HG03025 (cell line): Measurements from ENCODE around the gene TP63.

Experiments
- ATAC-seq: cut with Tn5 transposase; IDR thresholded peaks from one replicate; pipeline ENCODE4 v1.9.1; 2021; ENCODE audit warnings: mild to moderate bottlenecking, moderate library complexity; ENCODE audit not compliant: unreplicated experiment, low FRiP score

TP63 gene

DNA sequence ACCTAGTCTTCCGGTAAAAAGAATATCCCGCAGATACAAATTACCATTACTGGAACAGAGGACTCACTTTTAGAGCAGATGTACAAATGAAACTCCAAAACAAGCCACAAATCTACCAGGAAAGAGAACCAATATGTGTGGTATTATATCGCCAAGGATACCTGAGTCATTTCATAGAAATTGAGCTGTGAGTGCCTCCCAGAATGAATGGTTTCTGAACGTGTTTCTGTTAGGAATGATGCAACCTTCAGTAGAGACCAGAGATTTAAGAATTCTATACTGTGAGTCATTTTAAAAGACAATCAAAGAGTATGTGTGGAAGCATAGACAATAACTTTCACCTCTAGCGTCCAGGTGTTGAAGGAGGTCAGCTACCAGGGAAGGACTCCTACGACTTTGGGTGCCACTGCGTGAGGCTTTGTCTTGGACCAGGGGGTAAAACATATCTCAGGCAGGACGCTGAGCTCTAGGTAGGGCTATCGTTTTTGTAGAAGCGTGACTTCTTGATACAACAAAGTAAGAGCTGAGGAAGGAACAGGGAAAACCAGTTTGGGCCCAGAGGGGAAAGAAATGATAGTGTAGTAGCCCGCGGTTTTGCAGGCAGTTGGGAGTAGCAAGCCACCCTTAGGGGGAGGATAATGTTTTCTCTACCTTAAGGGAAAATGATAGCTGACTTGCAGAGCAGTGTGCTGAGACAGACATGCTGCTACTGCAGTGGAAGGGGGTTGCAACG lies 210.4 kb downstream of the TP63 start:
- no peak for ATAC-seq

DNA sequence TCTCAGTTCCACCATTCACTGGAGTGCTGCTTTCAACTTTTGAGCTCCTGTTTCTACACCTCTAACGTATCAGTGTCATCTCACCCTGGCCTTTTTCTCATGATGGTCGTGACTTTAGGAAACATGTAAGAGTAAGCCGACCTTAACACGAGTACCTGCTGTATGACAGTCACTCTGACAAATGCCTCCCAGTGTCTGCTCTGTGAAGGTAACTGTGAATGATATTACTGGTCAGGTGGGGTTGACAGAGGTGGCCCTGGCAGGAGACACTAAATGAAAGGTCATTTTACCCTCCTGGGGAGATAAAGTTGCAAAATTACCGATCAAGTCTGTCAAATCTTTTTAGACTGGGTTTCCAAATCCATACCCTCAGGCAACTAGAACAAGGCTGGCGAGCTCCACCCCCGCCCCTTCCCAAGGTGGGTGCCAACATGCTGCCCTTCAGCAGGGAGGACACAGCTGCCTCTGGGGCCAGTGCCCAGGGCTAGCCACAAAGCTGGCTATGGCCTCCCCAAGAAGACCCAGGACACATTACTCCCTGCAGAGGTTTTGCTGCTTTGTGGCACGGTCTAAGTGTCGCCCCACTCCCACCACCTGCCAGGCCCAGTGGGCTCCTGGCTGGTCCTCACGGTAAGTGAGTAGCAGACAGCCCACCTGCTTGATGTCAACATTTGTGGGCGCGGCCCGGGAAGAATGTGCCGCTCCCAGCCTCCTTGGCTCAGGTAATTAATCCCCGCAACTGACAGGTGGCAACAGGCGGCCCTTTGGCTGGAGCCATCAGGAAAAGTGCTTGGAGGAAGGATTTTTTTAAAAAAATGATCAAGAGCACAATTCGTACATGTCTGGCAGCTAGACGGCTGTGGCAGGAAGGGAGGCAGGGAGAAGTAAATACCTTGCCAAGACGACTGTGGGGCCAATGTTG lies 211.8 kb downstream of the TP63 start:
- no peak for ATAC-seq

DNA sequence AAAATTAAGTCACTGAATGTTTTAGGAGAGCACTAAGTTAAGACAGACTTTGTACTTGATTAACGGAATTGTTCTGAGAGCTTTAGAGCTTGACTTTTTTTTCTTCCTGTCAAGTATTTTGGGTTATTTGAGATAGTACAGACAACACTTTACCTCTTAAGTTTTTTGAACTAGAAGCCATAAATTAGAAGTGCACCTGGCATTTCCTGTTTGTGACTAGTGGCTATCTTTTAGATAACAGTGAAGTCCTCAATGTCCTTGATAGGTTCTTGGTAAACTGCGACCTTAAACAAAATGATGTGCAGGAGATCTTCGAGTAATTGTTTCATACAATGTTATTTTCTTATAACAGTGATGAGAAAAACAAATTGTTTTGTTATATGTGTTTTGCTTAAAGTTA lies 213.9 kb downstream of the TP63 start:
- no peak for ATAC-seq

DNA sequence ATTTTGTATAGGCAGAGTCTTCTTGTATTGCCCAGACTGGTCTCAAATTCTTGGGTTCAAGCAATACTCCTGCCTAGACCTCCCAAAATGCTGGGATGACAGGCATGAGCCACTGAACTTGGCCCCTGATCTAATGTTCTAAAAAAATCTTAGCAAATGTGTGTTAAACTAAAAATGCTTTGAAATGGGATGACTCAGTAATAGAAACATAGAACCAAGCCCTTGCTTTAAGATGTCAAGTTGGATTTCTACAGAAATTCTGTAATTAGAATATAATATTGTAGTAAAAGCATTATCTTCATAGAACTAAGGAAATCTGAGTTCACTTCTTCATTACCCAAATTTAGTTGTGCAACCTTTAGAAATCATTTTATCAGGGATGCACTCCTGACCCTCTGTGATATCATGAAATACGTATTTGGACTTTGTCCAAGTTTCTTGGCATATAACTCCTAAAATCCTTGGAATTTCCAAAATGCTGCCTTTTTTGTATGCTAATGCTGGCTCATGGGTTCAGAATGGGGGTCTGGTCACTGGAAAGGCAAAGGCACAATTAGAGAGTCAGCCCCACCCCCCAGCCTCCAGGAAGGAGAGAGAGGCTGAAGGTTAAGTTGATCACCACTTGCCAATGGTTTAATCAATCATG lies 217.3 kb downstream of the TP63 start:
- ATAC-seq = no peak

DNA sequence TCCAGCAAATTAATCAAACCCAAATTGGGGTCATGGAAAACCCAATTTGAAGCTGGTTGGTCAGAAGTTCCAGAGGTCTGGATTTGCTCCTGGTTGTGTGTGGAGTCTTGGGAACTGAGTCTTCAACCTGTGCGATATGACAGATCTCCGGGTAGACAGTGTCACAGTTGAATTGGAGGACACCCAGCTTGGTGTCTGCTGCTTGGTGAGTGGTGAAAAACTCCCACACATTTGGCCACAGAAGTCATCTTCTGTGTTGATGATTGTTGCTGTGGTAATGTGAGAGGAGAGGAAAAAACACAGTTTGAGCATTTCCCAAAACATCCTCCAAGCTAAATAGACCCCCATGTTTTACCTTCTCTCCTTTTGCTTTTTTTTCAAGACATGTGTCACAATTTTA lies 218.1 kb downstream of the TP63 start:
- no peak for ATAC-seq

DNA sequence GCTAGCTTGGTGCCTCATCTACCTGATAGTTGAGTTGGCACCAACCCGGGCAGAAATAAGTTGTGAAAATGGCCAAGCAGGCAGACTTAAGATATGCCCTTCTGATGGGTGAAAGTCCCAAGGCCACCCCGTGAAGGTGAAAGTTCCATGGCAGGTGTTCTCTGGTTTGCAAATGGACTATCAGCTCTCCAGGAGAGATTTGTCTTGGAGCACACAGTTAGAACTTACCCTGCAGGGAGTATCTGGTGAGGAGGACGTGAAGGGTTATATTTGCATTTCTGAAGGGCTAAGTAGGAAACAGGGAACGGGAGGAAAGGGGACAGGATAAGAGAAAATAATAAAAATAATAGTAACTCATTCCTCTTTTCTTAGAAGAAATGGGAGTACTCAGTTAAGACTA lies 220.5 kb downstream of the TP63 start:
- no peak for ATAC-seq

DNA sequence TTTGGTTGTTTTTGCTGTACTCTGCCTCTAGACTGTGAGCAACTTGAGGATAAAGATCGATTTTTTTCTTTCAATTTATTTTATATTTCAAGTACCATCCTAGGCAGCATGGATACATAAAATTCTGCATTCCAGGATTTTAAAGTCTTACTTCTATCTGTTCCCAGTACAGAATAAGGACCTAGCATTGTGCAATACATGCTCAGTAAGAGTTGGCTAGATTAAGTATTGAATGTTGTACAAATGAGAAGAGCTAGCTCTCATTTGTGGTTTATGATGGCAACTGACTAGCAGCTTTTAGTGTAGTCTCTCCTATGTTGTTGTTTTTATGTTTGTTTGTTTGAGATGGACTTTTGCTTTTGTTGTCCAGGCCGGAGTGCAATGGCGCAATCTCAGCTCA lies 222.7 kb downstream of the TP63 start:
- no peak for ATAC-seq

DNA sequence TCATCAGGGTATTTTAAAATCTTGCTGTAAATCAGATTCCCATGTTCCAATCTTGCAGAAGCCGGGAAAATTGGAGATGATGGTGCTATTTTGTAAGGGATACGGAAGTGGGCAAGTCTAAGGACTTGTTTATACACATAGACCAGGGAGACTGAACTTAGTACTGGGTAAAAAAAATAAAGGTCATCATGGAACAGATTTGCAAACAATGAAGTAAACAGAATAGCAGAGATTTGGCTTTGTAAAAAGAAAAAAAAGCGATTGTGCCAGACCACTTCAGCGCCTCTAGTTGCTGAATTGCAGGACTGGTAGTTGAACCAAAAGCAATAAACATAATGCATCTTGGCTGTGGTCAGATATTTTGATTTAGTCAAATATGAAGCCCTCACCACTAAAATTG lies 229.1 kb downstream of the TP63 start:
- no peak for ATAC-seq

DNA sequence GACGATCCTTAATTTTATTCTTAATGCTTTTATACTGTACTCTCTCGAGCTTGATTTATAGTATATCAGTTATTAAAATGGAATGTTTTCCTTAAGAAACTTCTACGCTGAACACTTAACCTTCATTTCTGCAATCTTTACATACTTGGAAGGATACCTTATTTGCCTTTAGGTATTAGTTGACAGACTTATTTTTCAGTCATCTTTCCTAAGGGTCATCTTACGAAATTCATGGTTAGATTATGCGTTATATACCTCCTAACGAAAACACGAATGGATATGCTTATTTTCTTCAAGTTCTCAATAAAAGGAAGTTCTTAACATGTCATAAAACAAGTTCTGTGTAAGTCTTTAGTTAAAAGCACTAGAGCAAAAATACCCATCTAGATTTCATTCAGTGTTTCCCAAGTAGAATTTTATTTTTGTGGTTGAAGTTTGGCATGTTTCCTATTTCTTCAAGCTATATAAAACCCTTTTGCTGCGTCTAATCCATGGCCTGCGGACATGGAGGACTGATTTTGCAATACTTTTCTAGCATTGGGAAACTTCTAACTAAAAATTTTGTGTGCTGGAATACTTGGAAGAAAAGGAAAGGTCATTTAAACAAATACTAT lies 231.3 kb downstream of the TP63 start:
- no peak for ATAC-seq

DNA sequence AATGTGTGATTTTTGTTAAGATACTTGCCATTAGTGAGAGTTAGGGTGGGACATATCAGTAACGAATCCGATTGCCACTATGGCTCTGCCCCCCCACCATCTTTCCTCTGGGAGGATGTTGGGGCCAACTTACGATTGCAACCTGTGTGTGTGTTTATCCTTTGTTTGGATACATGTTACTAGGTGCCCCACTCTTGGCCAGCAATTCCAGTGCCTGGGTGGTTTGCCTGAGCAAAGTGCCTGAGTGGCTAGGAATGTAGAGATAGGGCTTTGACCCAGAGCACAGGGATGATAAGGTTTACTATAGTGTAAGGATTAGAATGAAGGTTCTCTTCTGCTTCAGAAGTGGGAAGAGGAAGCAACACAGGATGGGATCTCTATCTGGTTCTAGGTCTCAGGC lies 231.8 kb downstream of the TP63 start:
- ATAC-seq = no peak

DNA sequence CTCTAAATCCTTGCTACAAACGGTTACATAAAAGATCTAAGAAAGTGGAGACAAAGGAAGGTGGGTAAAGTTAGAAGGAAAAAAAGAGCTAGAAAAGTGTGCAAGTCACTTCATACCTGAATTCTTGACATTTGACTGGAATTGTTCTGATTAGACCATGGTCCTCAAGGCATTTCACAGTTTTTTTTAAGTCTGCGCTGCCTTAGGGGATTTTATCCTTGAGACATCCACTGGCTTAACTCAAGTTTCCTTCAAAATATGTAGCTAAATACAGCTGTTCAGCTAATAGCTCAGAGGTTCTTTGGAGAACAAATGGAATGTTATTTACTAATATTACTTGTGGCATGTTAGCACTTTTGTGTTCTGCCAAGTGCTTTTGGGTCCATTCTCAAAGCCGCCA lies 236.9 kb downstream of the TP63 start:
- no peak for ATAC-seq

DNA sequence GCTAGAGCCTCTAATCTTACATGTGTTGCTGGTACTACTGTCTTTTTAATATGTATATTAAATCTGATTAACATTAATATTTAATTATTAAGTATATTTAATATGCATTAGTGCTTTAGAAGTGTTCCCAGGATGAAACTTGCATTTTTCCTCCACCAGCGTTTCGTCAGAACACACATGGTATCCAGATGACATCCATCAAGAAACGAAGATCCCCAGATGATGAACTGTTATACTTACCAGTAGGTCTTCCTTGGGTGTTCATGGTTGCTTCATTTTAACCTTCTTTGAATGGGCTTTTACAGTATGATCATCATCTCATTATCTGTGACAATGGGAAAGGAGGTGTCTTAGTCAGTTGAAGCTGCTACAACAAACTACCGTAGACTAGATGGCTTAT lies 238.0 kb downstream of the TP63 start:
- ATAC-seq = no peak

DNA sequence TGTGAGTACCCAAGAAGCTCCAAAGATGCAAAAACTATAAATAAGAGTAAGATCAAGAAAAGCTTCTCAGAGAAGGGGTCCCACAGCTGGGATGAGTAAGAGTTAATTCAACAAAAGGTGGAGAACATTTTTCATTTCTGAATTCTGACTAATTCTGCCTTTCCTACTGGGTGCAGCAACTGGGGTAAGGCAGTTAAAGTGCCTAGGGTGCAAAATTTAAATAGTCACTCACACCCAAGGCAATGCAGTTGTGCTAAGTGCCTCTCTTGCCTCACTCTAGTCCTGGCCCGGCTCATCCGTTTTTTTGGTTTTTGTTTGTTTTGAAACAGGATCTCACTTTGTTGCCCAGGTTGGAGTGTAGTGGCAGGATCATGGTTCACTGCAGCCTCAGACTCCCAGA lies 240.2 kb downstream of the TP63 start:
- no peak for ATAC-seq

DNA sequence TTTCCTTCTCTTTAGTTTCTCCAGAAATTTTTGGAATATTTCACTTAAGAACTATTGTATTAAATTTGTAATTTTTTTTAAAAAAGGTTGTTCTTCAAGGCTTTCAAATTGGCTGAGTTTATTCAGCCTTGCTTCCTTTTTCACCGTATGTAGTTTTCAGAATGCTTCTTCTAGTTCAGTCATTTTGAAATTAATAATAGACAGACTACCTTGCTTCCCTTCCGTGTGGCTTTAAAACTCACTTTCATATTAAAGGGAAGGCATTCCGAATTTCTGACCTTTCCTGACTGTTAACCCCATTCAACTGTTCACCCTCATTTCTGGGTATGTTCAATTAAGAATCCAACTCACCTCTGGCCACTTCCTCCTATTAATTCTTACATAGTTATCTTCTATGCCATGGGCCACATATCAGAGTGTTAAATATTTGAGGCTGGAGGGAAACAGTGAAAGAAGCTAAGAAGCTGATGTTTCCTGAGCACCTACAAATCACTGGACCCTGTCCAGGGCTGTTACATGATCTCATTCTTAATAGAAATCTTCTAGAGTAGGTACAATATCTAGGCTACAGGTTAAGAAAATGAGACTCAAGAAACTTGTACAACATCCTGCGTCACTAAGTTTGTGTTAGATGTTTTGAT lies 252.0 kb downstream of the TP63 start:
- ATAC-seq = no peak

DNA sequence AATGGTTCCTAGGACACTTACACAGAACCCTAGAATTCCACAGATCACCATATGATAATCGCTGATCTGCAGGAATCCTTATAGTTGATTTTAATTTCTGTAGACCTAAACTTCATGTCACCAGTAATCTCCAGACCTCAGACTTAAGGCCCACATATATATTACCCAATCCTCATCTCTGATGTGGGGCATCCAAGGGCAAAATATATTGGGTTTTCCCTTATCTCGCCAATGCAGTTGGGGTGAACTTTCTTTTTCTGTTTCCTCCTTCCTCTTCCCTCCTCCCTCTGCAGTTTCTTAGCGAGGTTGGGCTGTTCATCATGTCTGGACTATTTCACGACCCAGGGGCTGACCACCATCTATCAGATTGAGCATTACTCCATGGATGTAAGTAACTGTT lies 259.3 kb downstream of the TP63 start:
- ATAC-seq = no peak

DNA sequence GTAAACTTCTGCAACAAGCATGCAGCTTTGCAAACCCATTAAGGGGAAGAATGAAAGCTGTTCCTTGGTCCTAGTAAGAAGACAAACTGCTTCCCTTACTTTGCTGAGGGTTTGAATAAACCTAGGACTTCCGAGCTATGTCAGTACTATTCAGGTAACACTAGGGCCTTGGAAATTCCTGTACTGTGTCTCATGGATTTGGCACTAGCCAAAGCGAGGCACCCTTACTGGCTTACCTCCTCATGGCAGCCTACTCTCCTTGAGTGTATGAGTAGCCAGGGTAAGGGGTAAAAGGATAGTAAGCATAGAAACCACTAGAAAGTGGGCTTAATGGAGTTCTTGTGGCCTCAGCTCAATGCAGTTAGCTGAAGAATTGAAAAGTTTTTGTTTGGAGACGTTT lies 265.3 kb downstream of the TP63 start:
- no peak for ATAC-seq

DNA sequence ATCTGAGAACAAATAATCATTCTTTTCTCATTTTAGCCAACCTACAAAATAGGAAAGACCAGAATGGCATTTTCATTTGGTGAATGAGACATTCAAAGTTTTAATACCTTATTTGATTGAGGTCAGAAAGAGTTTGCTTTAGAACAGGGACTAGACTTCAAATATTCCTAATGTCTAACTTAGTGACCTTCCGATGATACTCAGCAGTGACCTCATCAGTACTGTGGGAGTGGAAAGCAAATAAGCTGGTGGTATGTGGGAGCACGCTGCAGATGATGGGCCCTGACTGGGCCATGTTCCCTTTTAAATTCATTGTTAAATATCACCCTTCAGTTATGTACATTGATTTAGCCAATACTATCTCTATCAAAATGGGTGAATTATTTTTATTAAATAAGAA lies 266.2 kb downstream of the TP63 start:
- ATAC-seq = no peak

DNA sequence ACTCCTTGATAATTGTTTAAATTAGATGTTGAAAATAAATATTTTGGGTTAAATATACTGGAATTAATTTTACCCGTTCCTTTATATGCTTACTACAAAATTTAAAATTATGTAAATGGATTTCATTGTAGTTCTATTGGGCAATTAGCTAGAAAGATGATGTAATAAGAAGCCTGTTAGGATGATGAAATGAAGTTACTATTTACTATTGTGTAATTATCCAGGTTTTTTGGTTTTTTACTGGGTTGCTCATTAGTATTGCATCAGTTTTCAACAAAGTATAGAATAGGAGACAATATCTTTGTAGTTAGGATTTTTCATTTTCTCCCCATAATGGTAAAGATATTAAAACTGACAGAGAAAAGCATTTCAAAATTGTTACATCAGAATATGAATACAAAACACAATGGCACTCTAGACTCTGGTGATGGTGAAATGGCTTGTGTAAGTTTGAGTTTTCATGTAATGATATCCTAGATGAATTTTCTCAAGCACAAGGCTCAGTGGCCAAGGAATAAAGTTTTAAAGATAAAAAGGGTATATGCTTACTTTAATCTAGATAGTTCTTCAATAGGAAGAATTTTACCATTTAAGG lies 267.5 kb downstream of the TP63 start:
- no peak for ATAC-seq

DNA sequence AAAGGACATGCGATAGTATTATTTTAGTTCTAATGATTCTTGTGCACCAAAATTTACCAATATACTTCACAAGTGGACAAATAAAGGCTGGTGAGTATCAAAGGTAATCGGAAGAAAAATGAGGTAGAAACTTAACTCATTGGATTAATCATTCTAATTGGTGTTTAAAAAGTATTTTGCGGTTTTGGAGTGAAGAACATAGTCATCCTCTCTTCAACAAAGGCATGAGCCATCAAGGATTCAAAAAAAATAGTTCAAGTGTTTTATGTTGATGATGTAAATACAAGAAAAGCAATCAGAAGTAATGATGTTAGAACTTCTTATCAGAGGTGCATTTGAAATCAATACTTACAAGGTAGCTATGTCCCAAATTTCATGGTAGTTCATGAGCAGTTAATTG lies 268.0 kb downstream of the TP63 start:
- no peak for ATAC-seq

DNA sequence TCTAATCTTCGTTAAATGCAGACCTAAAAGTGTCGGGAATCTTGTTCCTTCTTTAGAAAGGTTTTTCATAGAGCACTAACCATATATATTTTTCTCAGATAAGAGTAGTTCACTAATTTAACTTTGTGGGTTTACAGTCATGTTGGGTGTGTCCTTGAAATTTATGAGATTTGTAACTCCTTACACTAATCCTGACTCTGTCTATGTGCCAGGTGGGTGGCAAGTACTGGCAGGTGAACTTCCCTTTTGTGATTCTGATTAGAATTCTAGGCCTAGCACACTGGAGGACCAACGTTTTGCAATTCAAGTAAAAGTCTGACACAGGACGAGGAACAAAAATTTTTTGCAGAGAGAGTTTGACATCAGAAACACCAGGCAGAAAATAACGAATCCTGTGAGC lies 269.4 kb downstream of the TP63 start:
- ATAC-seq = no peak
